T-helper 2 cell treated with Interferon-gamma antibody and Interleukin-4, amounts not matched to agents 100 ng/mL and 5 ng/mL, for 36 hours (primary cell): ENCODE results near the gene GINM1. TPM values are rescaled to one million over a fixed set of nuclear protein-coding genes. Genes with fewer than 3 reads are reported as not detected.

Experiments used
- intact Hi-C: fragments of 100-400 bp; cut with micrococcal nuclease; formaldehyde crosslinking; loops from one replicate; pipeline ENCODE4 v1.15.1; 2023
- total RNA-seq: library from RNA; stranded (reverse); gene quantifications from 2 replicates; pipeline ENCODE4 v1.2.3, GENCODE V29; 2022

The GINM1 gene
- 15.1 and 17.7 TPM in 2 replicates for total RNA-seq

- intact Hi-C loops = loop anchor here (1.0 to 5.0 kb wide), 7 partner anchors 19 to 442 kb away; partner anchors contain the start of genes KATNA1, LATS1, LRP11 and NUP43
Measured at GRCh38 chr6:149565527-149566409, at the start of gene GINM1. TSS of gene GINM1 (plus strand) at chr6:149566375. CDS start at chr6:149566415, 40 bp downstream.

GRCh38 chr6:149529650-149530049, 36.5 kb upstream of the GINM1 start:
- intact Hi-C loops = no loop called here

- intact Hi-C loops = no loop called here
Measured at GRCh38 chr6:149534742-149535141, 31.4 kb upstream of the GINM1 start.

- intact Hi-C loops = loop anchor here (10.0 kb wide), 1 partner anchor 1854 kb away; the partner anchor contains the start of gene ZBTB2
Measured at GRCh38 chr6:149541139-149541538, 25.0 kb upstream of the GINM1 start.

GRCh38 chr6:149544646-149545257, 21.4 kb upstream of the GINM1 start:
- intact Hi-C loops = loop anchor here (2.0 to 10.0 kb wide), 3 partner anchors 60 to 1850 kb away; partner anchors contain the start of genes ZBTB2 and ZC3H12D

- intact Hi-C loops = loop anchor here (2.0 to 10.0 kb wide), 3 partner anchors 61 to 1849 kb away; partner anchors contain the start of genes ZBTB2 and ZC3H12D
Measured at GRCh38 chr6:149545258-149545753, 20.9 kb upstream of the GINM1 start.

GRCh38 chr6:149545754-149546471, 20.3 kb upstream of the GINM1 start, which contains the start of gene PPIL4:
TSS of gene PPIL4 (minus strand) at chr6:149546043. CDS start at chr6:149546005, 38 bp downstream.
- intact Hi-C loops = loop anchor here (1.0 to 10.0 kb wide), 9 partner anchors 20 to 1849 kb away; partner anchors contain the start of genes GINM1, KATNA1, LATS1 and LRP11

- intact Hi-C loops = no loop called here
Measured at GRCh38 chr6:149551920-149552319, 14.3 kb upstream of the GINM1 start.

- intact Hi-C loops = no loop called here
Measured at GRCh38 chr6:149558029-149558428, 8.1 kb upstream of the GINM1 start.

GRCh38 chr6:149559389-149559788, 6.8 kb upstream of the GINM1 start:
- intact Hi-C loops = no loop called here

GRCh38 chr6:149560736-149561135, 5.4 kb upstream of the GINM1 start:
- intact Hi-C loops = no loop called here

GRCh38 chr6:149563203-149563927, 2.8 kb upstream of the GINM1 start:
- intact Hi-C loops = no loop called here

GRCh38 chr6:149563928-149564325, 2.2 kb upstream of the GINM1 start:
- intact Hi-C loops = no loop called here

- intact Hi-C loops = loop anchor here (1.0 to 5.0 kb wide), 7 partner anchors 20 to 441 kb away; partner anchors contain the start of genes KATNA1, LATS1, LRP11 and NUP43
Measured at GRCh38 chr6:149566410-149567193, 427 bp downstream of the GINM1 start.

GRCh38 chr6:149567194-149567586, 1.0 kb downstream of the GINM1 start:
- intact Hi-C loops = loop anchor here (5.0 kb wide), 1 partner anchor 440 kb away; no protein-coding TSS in a partner anchor

- intact Hi-C loops = loop anchor here (5.0 kb wide), 1 partner anchor 439 kb away; no protein-coding TSS in a partner anchor
Measured at GRCh38 chr6:149567945-149568585, 1.9 kb downstream of the GINM1 start.

- intact Hi-C loops = loop anchor here (5.0 kb wide), 1 partner anchor 41 kb away; no protein-coding TSS in a partner anchor
Measured at GRCh38 chr6:149580880-149581279, 14.7 kb downstream of the GINM1 start.

GRCh38 chr6:149581349-149581748, 15.2 kb downstream of the GINM1 start:
- intact Hi-C loops = loop anchor here (5.0 kb wide), 1 partner anchor 41 kb away; no protein-coding TSS in a partner anchor

GRCh38 chr6:149586149-149586548, 20.0 kb downstream of the GINM1 start:
- intact Hi-C loops = no loop called here
